AG09319 (cell line): Measurements from ENCODE around the gene NDUFAF2.

Experiments used
- DNase-seq: peaks from one replicate; pipeline ENCODE4 v3.0.0-alpha.2; 2010; ENCODE audit warnings: low read depth; ENCODE audit errors: extremely low read depth
- TF ChIP-seq, protein P1 (sequence below): IDR thresholded peaks from 2 replicates; pipeline ENCODE4 v1.5.1; 2011; ENCODE audit warnings: low read depth, mild to moderate bottlenecking, inconsistent platforms, low read length, moderate library complexity

Gene NDUFAF2

DNA sequence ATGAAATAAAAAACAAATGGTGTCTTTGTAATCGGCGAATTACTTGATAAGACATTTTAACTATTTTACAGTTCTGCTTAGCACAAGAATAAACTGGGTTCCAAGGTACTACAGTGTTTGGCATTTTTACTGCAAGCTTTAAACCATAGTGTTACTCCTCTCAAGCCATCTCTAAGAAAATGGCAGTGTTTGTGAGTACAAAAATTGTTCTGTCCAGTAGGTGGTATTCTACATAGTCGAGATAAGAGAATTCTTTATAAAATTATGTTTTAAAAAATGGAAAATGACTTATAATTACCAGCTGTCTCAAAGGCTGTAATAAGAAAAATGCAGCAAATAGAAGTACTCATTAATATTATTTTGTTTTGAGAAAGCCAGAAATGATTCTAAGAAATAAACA is 214.1 kb downstream of the NDUFAF2 start:
- TF ChIP-seq, protein P1, sequence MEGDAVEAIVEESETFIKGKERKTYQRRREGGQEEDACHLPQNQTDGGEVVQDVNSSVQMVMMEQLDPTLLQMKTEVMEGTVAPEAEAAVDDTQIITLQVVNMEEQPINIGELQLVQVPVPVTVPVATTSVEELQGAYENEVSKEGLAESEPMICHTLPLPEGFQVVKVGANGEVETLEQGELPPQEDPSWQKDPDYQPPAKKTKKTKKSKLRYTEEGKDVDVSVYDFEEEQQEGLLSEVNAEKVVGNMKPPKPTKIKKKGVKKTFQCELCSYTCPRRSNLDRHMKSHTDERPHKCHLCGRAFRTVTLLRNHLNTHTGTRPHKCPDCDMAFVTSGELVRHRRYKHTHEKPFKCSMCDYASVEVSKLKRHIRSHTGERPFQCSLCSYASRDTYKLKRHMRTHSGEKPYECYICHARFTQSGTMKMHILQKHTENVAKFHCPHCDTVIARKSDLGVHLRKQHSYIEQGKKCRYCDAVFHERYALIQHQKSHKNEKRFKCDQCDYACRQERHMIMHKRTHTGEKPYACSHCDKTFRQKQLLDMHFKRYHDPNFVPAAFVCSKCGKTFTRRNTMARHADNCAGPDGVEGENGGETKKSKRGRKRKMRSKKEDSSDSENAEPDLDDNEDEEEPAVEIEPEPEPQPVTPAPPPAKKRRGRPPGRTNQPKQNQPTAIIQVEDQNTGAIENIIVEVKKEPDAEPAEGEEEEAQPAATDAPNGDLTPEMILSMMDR: no peak
- no peak for DNase-seq

DNA sequence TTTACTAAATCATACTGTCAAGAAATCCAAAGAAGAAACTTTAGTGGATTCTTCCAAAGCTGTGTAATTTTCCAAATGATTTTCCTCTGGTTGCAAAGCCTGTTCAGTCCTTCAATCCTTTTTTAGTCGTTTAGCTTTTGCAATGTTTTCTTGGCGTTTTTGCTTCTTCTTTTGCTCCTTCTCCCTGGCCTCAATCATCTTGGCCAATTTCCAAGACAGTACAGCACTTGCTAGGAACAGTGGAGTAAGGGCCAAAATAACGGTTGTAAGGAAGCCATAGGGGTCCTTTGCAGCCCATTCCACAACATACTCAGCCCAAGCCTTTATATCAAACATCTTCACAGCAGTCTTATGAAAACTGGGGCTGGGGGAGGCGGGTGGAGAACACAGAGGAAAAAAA is 214.8 kb downstream of the NDUFAF2 start:
- no peak for DNase-seq
- TF ChIP-seq, protein P1: no peak

DNA sequence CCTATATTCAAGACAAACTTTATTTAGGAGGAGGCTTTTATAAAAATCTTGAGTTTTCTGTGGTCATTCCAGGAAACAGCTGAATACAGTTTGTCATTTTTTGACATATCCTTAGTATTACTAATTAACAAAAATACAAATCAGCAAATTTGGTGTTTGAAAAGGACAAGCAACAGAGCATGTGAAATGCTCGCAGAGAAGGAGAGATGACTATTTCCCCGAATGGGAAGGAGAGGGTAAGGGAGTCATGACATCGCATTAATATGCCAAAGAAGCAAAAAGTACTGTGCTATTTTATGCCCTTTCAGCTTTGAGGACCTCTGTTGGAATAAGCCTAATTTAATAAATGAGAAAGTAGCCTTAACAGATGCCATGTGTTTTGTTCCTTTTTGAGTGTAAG is 215.5 kb downstream of the NDUFAF2 start:
- TF ChIP-seq, protein P1: no peak
- DNase-seq: no peak

DNA sequence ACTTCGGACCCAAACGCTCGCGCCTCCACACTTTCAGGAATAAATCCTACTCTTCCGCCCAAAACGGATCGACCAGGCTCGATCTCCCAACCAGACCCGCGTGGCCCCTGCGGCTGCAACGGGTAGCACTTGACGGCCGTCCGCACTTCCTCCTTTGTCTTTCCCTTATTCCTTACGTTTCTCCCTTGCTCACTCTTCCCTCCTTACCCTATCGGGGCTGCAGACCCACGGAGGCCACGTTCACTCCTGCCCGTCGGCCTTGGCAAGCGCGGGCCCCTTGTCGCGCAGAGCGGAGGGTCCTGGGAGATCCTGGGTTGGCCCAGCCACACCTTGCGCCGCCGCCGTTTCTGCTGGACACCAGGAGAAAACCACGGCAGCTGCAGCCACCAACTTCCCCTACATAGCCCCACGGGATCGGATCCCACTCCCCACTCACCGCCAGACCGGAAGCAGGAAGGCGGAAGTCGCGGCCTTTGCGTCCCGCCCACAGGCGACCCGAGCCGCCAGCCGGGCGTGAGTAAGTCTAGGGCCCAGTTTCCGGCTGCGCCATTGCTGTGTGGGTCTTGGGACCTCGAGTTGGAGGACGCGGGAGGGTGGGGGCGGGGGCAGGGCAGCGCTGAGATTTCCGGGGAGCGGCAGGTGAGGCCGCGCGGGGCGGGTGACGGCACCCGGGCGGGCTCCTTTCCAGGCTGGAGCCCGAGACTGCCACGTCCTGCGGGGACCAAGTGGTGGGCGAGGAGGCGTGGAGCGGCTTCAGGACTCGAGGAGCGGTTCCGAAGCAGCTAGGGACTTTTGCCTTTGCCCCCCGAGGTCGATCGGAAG is 217.2 kb downstream of the NDUFAF2 start, which contains the start of gene SMIM15:
SMIM15 (minus strand) TSS at position 459 of the 822 bp plus-strand sequence. CDS start 2,297 bp downstream, outside the sequence.
- DNase-seq: peak; percentile 62
- TF ChIP-seq, protein P1: no peak

DNA sequence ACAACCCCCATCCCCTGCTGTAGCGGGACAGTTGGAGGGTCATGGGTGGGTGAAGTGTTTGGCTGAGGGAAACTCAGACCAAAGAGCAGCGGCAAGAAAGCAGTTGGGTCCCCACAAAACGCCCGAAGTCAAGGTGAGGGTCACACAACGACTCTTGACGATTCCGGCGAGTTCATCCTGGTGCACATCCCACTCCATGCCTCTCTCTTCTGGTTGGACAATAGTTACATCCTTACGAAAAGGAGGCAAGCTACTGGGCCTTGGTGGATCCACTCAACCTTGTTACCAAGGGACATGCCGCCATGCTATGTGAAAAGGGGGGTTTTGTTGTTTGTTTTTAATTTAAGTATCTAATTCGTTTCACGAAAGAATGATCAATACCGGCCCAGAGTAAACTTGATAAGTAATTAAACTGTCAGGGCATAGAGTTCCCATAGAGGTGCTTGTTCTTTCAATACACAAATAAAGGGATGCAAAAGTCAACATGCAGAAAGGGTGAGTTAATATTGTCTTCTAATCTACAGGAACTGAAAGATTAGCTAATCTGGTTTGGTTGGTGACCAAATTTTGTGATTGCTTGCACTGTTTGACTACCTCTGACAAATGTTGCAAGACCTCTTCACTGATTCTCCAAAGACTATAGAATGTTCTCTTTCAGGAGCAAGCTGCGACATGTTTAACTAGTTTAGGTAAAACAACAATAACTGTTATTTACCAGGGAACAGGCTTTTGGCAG is 218.0 kb downstream of the NDUFAF2 start:
- TF ChIP-seq, protein P1: no peak
- DNase-seq: no peak

DNA sequence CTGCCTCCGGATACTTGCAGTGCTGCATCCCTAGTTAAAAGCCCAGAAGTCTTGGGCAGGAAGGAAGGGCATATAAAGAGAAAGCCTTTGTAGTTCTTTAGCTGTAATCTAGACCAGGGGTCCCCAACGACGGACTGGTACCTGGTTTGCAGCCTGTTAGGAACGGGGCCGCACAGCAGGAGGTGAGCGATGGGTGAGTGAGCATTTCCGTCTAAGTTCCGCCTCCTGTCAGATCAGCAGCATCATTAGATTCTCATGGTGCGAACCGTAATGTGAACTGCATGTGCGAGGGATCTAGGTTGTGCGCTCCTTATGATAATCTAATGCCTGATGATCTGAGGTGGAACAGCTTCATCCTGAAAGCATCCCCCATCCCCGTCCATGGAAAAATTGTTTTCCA is 218.9 kb downstream of the NDUFAF2 start:
- DNase-seq: no peak
- TF ChIP-seq, protein P1: no peak

DNA sequence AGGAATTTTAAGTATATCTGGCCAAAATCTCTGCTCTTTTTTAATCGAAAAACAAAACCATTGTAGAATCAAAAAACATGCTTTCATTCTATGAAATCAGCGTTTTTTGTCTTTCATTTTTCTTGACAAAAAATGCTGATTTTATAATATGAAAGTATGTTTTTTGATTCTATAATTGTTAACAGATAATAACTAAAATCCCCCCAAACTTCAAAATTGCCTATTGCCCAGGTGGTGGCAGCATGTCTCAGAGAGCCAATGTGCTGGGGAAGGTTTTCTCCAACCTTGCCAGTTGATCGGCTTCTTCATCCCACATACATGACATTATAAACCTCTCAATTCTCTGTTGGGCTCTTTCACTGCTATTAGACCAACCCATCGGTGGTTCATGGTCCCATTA is 222.4 kb downstream of the NDUFAF2 start:
- DNase-seq: no peak
- TF ChIP-seq, protein P1: peak; percentile 46
